AML-193 (cell line): ENCODE measurements around the gene PRH1.

Source experiments
- DNase-seq, 2 experiments: peaks; one replicate each; lab custom pipeline; 2025; lab: John Stamatoyannopoulos, UW

Gene PRH1

DNA sequence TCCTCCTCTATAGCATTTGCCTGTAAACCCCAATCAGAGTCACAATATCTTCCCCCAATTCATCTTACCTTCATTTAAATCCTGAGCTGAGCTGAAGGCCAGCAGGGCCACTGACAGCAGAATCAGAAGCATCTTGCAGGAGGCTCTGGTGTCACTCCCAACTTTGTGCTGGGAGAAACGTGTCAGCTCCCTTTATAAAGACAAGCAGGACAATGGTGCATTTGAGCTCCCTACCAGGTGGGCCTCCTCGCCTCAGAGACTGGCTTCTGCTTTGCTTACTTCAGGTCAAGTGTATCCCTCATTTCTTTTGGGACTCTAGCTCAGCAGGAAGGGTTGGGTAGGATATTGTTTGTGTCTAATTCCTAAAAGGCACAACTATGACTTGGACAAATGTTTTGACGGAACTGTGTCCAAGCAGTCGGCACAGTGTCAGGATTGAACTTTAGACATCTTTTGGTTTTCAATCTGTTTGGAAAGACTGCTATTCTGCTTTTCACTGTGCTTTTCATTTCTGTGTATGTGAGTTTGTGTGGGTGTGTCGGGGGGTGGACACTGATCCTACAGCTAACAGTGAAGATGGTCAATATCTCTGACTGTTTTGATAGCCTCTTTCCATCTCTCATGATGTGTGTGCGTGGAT, at the start of gene PRH1:
Gene PRH1, minus strand, starts transcription at position 170 of the 640 bp plus-strand sequence. Its CDS starts 38 bp downstream, at position 132.
- DNase-seq: no peak

GRCh38 chr12:10928746-10929286, 44.8 kb upstream of the PRH1 start, which contains the start of gene PRH2:
Gene PRH2, plus strand, starts transcription at chr12:10929236. Its CDS starts 38 bp downstream, at chr12:10929274.
- no peak for DNase-seq

DNA sequence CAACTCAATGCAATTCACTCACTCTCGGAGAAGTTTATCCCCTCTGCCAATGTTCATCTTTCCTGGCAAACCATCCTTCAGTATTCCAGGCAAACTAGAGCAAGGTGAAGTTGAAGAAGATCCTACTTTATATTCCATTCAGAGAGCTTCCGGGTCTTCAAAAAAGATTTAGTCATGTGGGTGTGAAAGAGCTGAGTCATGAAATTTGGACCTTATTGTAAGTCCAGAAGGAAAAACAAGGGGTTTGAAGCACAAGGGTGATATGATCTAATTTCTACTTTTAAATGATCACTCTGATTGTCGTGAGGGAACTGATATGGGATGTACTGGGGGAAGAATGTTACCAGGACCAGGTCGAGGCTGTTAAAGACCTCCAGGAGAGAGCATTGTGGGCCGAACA, 42.2 kb upstream of the PRH1 start:
- no peak for DNase-seq

GRCh38 chr12:10919809-10920208, 35.8 kb upstream of the PRH1 start:
- DNase-seq: no peak

- no peak for DNase-seq
These were observed 26.3 kb upstream of the PRH1 start for GRCh38 chr12:10910380-10910779.

DNA sequence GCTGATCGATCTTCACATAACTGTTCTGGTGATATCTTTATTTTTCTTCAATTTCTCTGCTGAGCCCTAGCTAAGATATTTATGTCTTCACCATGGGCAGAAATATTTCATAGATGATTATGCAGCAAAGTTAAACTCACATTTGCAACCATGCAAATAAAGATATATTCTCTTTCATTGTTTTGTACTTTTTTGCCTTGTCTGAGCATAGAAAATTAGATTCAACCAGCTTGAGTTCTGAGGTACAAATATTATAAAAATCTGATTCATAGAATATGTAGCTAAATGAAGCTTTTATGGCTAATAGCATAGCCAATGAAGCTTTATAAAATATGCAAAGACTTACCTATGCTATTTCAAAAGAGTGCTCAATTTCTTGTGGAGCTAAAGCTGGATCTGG, 25.4 kb upstream of the PRH1 start, which contains the start of gene TAS2R13:
Gene TAS2R13, minus strand, starts transcription at position 101 of the 400 bp plus-strand sequence. CDS start 264 bp downstream, outside the sequence.
- no peak for DNase-seq

- DNase-seq: no peak
These were observed 20.6 kb upstream of the PRH1 start for GRCh38 chr12:10904686-10905085.

DNA sequence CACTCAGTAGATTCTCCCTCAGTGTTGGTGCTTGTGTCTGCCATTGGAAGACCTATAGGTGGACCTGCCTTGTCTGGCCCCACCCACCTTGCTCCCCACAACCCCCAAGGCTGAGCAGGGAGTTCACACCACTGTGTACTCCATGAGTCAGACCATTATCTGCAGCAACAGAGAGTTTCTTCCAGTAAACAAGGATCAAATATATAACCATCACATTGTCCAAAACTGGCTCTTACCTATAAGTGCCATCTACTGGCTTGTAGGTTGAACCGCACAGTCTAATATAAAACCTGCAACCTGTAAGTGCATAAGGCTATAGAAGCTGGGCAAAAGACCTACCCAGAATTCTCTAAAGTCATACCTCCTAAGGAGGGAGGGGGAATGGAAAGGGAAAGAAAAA, 17.4 kb upstream of the PRH1 start:
- DNase-seq: no peak

DNA sequence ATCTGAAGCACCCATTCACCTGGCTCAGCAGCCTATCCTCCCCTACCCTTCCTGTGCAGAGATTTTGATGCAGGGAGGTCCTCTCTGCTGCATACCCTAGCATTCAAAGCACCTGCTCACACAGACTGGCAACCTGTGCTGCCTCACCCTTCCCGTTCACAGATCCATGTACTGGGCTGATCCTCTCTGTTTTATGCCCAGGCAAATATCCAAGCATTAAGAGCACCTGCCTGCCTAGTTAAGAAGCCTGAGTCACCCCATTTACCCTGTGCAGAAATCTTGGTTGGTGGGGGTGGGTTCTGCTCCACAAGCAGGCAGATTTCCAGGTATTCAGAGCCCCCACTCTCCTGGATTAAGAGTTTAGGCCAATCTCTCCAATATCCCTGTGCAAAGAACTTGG, 16.9 kb upstream of the PRH1 start:
- DNase-seq: no peak

- no peak for DNase-seq
These were observed 16.5 kb upstream of the PRH1 start for GRCh38 chr12:10900530-10900929.

DNA sequence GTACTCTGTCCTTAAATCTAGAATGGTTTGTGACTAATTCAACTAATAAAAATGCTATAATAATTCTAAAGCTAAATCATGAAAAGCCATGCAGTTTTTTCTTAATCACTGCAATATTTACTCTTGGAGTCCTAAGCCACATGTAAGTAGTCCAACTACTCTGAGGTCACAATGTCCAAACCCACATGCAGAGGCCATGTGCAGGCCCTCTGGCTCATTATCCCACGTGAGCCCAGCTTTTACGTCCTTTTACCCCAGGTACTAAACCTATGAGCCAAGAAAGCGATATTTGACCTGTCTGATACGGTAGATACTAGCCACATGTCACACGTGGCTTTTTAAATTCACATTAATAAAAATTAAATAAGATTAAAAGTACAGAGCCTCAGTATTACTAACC, 12.8 kb upstream of the PRH1 start:
- no peak for DNase-seq

DNA sequence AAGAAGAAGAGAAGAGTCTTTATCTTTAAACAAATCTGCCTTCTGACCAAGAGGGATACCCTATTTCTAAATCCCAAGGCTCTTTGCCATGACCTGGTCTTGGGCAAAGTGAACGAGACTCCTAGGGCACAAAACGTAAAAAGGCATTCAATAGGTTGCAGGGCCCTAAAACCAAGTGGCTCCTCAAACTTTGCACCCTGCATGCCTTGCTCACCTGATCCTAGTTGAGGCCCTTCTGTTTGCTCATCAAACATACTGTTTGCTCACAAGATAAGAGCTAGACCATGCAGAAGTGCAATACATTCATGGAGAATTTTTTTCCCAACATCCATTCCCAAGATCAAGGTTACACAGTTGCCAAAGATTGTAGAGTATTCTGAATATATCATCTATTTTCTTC, 7.9 kb upstream of the PRH1 start:
- no peak for DNase-seq

DNA sequence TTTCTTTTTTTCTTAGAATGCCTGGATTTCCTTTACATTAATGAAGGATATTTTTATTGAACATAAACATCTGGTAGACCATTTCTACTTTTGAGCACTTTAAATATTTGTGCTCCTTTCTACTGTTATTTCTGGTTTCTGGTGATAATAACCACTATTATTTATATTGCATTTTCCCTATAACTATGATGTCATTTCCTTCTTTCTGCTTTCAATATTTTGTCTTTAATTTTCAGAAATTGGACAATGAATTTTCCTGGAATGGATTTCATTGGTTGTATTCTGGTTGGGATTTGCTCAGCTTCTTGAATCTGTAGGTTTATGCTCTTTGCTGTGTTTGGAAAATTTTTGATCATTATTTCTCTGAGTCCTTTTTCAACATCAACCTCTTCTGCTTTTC, 5.2 kb upstream of the PRH1 start:
- DNase-seq: no peak

- DNase-seq: no peak
These were observed 10.7 kb downstream of the PRH1 start for GRCh38 chr12:10873378-10873777.

DNA sequence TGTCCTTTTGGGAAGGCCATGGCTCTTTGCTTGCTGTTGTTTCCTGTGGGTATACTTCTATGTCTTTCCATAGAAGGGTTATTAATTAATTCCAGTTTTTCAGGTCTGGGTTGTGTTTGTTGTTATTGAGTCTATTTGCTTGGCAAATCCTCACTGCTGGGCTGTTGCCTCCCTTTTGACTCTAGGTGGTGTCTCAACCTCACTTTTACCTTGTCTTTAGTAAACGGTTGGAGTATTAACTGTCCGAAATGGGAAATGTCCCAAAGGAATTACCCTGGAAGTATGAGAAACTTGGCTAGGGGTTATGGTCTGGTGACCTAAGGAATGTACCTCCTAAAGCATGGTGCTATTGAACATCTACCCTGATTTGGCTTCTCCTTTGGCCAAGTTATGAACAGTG, 16.7 kb downstream of the PRH1 start:
- DNase-seq: no peak

DNA sequence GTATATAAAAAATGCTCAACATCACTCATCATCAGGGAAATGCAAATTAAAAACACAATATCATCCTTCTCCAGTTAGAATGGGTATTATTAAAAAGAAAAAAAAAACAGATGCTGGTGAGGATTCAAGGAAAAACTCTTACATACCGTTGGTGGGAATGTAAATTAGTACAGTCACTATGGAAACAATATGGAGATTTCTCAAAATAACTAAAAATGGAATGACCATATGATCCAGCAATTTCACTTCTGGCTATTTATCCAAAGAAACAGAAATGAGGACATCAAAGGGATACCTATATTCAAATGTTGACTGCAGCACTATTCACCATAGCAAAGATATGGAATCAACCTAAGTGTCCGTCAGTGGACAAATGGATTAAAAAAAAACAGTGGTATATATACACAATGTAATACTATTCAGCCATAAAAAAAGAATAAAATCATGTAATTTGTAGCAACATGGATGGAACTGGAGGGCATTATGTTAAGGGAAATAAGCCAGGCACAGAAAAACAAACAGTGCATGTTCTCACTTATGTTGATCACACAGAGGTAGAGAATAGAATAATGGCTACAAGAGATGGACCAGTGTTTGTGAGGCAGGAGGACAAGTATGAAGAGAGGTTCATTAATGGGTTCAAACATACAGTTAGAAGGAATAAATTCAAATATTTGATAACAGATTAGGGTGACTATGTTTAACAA, 20.4 kb downstream of the PRH1 start:
- no peak for DNase-seq

- no peak for DNase-seq
These were observed 22.7 kb downstream of the PRH1 start for GRCh38 chr12:10861366-10861765.

DNA sequence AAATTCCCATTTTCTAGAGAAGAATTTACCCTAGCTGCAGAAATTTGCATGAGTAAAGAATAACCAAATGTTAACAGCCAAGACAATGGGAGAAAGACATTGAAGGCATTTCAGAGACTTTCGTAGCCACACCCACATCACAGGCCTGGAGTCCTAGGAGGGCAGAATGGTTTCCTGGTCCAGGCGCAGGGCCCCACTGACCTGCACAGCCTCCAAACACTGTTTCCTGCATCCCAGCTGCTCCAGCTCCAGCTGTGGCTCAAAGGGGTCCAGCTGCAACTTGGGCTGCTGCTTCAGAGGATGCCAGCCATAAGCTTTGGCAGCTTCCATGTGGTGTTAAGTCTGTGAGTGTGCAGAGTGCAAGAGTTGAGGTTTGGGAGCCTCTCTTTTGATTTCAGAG, 28.2 kb downstream of the PRH1 start:
- no peak for DNase-seq

DNA sequence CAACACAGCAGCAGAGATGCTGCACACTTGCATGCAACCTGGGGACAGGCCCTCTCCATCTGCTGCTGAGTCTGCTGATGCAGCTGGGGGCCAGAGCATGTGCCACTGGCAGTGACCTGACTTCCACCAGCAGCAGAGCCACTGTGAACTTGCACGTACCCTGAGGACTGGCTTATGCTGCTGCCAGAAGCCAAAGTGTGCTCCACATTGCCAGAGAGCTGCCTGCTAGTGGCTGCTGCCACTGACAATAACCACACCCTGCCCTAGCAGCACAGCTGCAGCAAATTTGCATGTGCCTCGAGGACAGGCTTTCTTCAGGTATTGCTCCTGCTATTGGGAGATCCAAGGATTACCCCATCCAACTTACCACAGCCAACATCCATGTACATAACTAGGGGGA, 30.3 kb downstream of the PRH1 start:
- no peak for DNase-seq

GRCh38 chr12:10851243-10851858, 32.7 kb downstream of the PRH1 start:
- DNase-seq: no peak

DNA sequence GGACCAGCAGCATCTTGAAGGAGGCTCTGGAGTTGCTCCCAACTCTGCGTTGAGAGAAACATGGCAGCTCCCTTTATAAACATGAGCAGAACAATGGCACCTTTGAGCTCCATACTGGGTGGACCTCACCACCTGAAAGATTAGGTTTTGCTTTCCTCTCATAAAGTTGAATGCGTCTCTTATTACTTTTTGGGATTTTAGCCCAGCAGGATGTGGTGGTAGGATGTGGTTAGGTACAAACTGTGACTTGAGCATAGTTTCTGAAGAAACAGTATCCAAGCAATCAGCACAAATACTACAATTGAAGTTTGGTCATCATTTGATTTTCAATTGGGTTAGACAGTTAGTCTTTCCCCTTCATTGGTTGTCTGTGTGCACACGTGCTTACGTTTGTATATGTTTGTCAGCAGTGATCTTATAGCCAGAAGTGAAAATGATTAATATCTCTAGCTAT, 34.6 kb downstream of the PRH1 start, which contains the start of gene PRR4:
Gene PRR4, minus strand, starts transcription at position 51 of the 454 bp plus-strand sequence. Its CDS starts 38 bp downstream, at position 13.
- DNase-seq: no peak

- no peak for DNase-seq
These were observed 36.3 kb downstream of the PRH1 start for GRCh38 chr12:10847744-10848143.

GRCh38 chr12:10842862-10843261, 41.2 kb downstream of the PRH1 start:
- DNase-seq: no peak
